ENCODE results near the gene ACAP2.
A peak's percentile ranks its signal among the peaks of the same experiment; 100 is the strongest.
"Not testable (repeated sequence)": the region's sequence is repeated elsewhere in the genome, so short reads cannot be mapped to it uniquely, and the experiment has no call there.

ACAP2 gene, protein sequence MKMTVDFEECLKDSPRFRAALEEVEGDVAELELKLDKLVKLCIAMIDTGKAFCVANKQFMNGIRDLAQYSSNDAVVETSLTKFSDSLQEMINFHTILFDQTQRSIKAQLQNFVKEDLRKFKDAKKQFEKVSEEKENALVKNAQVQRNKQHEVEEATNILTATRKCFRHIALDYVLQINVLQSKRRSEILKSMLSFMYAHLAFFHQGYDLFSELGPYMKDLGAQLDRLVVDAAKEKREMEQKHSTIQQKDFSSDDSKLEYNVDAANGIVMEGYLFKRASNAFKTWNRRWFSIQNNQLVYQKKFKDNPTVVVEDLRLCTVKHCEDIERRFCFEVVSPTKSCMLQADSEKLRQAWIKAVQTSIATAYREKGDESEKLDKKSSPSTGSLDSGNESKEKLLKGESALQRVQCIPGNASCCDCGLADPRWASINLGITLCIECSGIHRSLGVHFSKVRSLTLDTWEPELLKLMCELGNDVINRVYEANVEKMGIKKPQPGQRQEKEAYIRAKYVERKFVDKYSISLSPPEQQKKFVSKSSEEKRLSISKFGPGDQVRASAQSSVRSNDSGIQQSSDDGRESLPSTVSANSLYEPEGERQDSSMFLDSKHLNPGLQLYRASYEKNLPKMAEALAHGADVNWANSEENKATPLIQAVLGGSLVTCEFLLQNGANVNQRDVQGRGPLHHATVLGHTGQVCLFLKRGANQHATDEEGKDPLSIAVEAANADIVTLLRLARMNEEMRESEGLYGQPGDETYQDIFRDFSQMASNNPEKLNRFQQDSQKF

DNA sequence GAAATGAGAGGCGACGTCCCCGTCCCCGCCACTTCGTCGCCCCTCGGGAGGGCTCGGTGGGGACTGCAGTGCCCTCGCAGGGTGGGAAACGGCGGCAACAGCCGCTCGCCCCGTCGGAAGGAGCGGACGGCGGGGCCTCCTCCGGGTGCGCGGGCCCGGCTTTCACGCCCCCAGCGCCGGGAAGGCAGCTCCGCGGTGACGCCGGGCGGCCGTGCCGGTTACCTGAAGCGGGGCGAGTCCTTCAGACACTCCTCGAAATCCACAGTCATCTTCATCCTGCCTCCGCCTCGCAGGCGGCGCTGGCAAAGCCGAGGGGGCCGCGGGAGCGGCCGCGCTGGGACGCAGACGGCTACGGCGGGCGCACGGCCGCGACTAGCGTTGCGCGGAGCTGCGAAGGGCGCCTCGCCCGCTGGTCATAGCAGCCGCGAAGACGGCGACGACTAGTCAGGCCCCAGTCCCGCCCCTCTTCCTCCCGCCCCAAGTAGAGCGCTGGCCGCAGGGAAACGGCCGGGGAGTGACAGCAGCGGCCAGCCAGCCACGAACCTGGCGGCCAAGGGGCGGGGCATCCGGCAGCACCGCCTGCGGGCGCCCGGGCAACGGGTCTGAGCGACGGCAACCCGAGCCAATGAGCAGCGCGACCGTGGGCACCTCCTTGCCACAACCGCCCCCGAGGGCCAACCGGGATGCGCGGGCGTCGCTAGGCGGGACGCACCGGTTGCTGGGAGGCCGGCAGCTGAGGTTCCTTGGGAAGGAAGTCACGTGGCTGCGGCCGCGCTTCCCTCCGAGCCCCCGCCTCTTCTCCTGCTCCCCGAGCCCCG, at the start of gene ACAP2:
ACAP2 (minus strand) TSS at position 448 of the 818 bp plus-strand sequence; CDS start at position 275, 173 bp downstream.
- peak; percentile 99 for DNase-seq

DNA sequence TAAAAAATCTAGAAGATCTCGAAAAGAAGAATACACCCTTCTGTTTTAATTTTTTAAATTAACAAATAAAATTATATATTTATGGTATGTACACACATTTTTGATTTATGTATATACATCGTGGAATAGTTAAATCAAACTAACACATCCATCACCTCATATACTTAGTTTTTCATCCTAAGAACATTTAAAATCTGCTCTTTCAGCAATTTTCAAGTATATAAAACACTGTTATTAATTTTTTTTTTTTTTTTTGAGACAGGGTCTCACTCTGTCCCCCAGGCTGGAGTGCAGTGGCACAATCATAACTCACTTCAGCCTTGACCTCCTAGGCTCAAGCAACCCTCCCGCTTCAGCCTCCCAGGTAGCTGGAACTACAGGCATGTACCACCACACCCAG, 32.8 kb upstream of the ACAP2 start:
- DNase-seq, result no peak

DNA sequence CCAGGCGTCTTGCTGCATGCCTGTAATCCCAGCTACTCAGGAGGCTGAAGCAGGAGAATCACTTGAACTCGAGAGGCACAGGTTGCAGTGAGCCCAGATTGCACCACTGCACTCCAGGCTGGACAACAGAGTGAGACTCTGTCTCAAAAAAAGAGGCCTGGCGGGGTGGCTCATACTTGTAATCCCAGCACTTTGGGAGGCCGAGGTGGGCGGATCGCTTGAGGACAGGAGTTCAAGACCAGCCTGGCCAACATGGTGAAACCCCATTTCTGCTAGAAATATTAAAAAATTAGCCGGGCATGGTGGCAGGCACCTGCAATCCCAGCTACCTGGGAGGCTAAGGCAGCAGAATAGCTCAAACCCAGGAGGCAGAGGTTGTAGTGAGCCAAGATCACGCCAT, 32.3 kb upstream of the ACAP2 start:
- DNase-seq, result not testable (repeated sequence)

DNA sequence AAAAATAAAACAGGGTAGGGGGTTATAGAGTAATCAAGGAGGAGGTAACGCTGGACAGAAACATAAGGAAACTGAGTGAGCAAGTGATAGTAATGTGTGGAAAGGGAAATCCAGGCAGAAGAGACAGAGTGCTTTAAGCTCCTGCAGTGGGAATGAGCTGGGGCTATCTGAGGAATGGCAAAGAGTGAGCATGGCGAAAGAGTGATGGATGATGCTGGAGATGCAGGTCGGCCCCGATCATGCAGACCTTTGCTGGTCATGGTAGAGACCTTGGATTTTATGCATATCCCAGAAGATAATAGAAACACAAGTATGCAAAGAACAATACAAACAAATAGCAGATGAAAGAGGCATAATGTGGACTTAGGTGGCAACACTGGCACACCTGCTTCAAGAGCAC, 26.0 kb upstream of the ACAP2 start:
- no peak for DNase-seq

DNA sequence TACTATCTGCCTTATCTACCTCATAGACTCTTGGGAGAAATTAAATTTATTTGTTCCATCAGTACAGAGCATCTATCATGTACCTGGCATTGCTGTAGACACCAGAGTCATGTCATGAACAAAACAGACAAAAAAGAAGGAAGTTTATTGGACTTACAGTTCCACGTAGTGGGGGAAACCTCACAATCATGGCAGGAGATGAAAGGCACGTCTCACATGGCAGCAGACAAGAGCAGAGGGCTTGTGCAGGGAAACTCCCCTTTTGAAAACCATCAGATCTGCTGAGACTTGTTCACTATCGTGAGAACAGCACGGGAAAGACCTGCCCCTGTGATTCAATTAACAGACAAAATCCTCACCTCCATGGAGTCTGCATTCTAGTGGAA, 25.6 kb upstream of the ACAP2 start:
- DNase-seq, result no peak

DNA sequence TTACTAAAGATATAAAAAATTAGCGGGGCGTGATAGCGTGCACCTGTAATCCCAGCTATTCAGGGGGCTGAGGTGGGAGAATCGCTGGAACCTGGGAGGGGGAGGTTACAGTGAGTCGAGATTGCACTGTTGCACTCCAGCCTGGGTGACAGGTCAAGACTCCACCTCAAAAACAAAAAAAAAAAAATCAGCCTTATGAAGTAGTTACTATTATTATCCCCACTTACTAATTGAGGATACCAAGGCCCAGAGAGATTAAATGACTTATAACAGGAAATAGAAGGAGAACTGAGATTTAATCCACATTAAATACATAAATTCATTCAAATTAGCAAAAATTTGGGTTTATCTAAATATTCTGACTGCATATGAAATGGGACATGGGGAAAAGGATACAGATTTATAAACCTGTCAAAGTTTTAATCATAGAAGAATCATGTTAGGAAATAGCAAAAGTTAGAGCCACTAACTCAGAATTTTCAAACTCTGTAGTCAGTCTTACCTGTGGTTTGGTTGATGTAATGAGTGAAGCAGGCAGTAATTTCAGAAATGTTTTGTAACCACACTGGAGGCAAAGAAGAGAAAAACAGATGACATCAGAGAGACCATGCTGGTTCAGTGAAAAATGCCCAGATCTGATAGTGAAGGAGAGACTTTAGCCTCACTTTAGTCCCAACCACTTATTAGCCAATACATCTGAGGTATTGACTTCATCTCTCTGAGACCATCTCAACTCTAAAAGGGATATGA, 25.0 kb upstream of the ACAP2 start:
- DNase-seq, result no peak

DNA sequence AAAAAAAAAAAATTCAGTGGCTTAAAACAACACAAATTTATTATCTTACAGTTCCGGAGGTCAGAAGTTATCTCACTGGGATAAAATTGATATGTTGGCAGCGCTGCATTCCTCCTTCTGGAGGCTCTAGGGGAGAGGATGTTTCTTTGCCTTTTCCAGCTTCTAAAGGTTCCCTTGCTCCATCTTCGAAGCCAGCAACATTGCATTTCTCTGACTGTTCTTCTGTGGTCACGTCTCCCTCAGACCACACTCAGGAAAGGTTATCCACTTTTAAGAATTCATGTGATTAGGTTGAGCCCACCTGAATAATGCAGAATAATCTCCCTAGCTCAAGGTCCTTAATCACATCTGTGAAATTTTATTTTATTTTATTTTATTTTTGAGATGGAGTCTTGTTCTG, 23.4 kb upstream of the ACAP2 start:
- no peak for DNase-seq

DNA sequence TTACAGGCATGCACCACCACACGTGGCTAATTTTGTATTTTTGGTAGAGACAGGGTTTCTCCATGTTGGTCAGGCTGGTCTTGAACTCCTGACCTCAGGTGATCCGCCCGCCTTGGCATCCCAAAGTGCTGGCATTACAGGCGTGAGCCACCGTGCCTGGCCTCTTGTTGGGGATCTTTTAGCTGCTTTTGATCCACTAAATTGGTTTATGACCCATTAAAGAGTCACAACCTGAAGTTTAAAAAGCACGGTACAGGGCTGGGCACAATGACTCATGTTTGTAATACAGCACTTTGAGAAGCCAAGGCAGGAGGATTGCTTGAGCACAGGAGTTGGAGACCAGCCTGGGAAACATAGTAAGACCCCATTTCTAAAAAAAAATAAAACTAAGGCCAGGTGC, 20.1 kb upstream of the ACAP2 start:
- DNase-seq, result not testable (repeated sequence)

DNA sequence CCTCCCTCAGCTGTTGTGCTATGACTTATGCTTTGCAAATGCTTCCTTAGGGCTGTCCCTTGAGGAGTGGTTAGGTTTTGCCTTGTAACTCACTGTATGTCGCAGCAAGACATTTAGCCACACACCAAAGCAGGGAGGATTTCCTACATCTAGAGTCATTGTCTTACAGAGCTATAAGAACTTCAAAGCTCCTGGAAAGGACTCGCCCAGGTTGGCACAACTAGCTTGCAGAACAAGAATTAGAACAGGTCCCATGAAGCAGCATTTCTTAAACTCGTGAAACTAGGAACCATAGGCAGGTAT, 19.4 kb upstream of the ACAP2 start:
- no peak for DNase-seq

DNA sequence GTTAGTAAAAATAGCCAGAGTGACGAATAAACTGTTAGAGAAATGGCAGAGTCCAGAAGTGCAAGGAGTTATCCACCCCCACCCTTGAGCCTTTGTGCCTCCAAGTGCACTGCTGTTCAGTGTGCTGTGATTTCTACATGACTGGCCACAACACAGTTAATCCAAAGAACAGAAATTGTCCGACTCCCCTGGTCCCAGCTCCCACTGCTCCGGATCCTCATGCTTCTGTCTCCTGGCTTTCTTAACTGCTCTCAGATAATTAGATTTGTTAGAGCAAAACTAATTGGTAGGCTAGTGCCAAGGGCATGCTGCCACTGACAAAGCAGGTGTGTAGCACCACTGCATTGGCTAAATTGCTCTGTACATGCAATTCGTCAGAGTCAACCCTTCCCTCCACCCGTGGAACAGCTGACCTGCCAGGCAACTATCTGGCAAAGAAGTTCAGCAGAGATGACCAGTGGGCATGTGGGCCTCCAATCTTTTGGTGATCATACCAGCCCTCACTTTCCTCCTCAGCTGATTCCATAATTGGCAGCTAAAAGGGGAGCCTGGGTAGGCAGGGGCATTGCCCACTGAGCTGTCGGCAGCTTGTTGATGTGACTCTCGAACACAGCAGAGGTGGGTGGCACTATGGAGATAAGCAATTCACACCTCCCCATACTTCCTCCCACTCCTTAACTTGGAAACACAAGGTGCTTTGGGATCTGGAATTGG, 18.9 kb upstream of the ACAP2 start:
- DNase-seq, result no peak

DNA sequence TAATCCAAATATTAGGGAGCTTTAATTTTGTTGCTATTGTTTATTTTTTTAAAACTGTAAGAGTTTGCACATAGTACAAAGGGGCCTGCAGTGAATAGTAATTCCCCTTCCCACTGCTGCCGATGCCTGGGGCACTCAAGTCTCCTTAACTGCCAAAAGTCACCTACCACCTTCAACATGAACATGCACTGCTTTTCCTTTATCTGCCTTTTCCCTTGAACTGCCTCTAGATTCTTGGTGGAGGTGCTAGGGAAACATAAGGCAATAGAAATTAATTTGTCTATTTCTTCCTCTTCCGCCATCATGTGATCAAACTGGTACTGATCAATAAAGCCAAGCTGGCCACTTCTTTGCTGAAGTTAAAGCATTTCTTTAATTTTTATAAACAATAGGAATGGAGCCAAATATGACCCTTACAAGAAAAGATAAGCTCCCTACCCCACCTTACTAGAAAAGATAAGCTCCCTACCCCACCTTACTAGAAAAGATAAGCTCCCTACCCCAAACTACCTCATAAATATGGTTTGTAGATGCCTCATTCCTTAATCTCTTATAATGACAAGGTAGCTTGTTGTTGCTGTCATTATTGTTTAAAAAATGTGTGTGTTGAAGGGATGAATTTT, 17.4 kb upstream of the ACAP2 start:
- no peak for DNase-seq

DNA sequence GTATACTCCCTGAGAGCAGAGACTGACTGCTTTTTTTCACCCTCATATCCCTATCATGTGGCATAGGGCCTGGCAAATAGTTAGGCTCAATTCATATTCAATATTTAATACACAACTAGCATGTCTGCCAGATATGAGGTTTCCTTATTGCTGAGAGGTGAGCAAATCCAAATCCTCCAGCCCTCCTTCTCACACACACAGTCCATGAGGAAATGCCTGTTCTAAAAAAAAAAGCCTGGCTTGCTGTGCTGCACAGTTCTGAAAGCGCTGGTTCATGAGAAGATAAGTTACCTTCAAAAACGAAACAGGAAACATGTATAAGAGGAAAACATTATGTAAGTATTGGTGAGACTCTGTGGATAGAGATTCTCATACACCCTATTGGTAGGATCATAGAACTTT, 15.5 kb upstream of the ACAP2 start:
- DNase-seq, result peak; percentile 58

DNA sequence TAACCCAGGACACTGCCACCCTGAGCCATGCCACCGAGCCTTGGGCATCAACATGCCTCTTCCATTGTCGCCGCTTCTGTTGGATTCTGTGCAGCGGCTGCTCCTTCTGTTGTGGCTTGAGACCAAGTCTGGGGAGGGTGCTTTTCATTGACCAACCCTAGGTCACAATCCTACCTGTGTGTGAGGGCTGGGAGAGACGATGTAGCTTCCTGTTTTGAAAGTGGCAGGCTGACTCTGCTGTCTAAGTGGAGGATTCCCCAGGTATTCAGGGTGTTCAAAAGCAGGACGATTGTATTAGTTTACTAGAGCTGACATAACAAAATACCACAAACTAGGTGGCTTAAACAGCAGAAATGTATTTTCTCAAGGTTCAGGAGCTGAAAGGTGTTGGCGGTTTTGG, 13.0 kb upstream of the ACAP2 start:
- DNase-seq, result no peak

DNA sequence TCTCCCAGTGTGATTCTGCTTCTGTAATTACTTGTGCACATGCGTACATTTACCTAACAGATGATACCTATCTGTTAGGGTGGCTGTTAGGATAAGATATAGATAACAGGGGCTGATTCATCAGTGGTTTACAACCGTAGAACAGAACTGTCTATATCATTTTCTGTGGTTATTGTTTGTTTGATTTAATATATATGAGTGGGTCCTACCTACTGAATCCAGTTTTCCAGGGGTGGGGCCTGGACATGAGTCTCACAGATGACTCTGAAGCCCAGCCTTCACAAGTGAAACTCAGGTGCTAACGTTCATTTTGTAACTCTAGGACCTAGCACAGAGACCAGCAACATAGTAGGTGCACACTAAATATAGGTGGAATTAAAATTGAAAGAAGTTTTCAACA, 10.4 kb upstream of the ACAP2 start:
- no peak for DNase-seq

DNA sequence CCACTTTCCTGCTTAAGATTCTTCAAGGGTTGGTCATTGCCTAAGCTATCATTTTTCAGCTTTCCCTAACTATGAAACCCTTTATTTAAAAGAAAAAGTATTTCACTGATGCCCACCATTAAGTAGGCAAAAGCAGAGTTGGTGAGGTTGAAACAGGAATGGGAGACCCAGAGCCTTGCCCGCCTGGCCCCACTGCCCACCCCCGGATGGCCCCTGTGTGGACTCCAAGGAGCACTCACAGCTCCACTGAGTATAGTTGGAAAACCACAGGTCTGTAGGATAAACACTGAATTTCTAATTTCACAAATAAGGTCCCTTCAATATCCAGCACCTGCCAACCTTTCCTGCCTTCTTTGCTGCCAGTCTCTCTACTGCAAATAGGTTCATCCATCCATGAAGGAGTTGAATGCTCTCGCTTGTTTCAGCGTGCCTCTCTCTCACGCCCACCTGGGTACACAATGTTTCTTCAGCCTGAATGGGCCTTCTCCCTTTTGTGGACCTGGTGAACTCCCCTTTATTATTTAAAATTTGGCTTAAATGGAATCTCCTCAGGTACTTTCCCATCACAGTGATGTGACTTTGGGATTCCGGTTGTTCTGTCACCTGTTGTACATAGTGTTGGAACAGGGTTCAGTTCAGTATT, 8.7 kb upstream of the ACAP2 start:
- DNase-seq, result peak; percentile 60

DNA sequence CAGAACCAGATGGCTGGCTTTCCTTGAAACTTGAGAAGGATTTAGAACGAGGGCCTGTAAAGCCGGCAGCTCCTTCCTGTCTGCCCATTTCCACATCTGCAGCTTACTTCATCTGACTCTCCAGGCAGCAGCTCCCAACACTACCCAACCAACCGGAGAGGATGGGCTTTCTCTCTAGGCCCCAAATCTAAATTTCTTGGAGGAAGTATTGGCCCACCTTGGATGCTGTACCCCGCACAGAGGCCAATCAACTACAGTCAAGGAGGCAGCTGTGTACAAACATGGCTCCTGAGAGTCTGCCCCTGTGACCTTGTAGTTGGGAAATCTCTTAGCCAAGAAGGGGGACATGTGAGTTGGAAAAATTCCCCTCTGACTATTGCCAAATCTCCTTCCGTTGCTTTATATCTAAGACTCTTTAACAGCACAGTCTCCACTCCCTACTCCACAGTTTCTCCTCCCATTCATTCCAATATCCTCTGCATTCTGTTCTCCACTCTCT, 8.0 kb upstream of the ACAP2 start:
- peak; percentile 20 for DNase-seq

DNA sequence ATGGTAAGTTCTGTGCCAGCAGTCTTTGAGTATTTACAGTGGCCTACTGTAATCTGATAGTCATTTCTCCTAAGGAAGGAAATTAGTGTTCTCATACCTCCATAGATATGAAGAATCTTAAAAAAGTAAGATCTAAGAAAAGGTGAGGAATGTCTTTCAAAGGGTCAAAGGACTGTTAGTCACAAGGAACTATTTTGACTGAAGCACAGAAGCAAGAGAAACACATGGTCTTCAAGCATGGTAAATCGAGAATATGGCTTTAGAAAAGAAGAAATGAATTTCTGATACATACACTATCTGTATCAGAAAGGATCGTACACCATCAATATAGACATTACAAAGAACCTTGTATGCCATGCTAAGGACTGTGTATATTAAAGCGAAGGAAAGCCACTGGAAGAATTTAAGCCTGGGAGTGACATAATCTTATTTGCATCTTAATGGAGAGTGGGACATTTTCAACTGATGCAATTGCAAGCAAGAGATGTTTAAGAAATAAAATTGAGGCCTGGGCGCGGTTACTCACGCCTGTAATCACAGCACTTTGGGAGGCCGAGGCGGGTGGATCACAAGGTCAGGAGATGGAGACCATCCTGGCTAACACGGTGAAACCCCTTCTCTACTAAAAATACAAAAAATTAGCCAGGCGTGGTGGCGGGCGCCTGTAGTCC, 5.5 kb upstream of the ACAP2 start:
- DNase-seq, result no peak

DNA sequence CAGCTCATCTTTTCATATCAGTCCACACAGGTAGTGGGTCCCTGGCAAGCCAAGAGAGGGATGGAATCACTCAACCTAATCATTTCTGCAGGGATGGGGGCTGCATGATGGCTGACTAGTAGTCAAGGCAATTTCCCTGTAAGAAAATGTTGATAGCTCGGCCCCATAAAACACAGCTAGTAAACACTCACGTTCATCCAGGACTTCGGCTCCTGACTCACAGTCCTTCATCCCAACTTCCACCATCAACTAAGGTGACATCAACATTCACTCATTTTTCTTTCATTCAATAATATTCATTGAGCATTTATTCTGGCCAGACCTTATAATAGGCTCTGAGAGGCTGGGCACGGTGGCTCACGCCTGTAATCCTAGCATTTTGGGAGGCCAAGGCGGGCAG, 4.4 kb upstream of the ACAP2 start:
- DNase-seq, result no peak

DNA sequence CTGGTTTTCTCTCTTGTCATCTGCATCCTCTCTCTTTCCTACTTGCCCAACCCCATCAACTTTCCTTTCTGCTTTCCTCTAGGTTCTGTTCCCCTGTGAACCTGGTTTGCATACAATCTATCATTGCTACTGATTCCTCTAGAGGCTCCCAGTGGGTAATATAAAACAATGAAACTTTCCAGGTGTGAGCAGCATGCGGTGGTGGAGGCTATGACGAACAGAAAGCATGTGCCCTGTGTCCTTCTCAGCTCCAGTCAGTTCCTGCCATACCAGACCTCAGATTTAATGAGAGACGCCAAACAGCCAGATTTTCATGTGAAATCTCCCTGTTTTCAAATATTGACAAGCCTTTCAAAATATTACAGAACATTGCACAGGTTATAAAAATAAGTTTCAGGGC, 3.5 kb upstream of the ACAP2 start:
- DNase-seq, result no peak

DNA sequence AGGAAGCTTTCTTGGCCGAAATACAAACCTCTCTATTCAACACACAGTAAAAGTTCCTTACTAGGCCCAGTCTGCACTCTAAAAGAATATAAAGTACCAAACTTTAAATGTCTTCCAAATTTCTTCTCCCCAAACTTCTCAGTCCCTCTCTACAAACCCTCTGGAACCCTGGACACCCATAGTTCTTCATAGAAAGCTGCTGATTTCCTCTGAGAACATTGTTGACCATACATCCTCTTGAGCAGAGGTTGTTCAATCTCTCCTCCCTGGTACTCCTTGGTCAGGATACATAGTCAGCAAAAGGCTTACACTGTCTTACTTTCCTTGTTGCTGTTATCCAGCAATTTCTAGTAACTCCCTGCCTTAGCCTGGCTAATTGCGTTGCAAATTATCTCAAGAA, 3.1 kb upstream of the ACAP2 start:
- no peak for DNase-seq

Measured in DMS53 (cell line).